Measurements from ENCODE around the gene FNDC10.
"Not testable (repeated sequence)": the region's sequence is repeated elsewhere in the genome, so short reads cannot be mapped to it uniquely, and the experiment has no call there.

The FNDC10 gene

DNA sequence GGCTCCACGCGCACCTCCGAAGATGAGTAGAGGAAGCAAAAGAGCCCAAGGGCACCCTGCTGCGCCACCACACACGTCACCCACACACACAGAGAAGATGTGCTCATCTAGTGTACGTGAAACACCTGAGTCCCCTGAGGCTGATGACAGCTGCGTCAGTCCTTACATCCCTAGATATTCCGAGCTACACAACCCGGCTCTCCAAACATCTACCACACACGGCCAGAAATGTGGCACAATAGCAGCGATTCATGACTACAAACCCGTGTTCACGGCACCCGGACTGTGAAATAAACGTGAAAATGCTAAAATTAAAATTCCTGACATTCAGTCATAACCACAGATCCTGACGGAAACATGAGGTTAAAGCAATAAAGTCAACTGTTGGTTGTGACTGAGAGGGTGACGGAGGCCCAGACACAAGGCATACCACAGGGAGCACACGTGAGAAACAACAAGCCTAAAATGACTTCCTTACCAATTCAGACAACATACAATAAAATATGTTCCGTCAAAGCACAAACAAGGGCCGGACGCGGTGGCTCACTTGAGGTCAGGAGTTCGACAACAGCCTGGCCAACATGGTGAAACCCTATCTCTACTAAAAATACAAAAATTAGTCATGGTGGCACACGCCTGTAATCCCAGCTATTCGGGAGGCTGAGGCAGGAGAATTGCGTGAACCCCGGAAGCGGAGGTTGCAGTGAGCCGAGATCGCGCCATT is 32.6 kb downstream of the FNDC10 start:
- no peak for DNase-seq (ENCODE audit: low spot score)

- DNase-seq (ENCODE audit: low spot score): no peak
Observed at GRCh38 chr1:1565340-1565739, 34.6 kb downstream of the FNDC10 start.

DNA sequence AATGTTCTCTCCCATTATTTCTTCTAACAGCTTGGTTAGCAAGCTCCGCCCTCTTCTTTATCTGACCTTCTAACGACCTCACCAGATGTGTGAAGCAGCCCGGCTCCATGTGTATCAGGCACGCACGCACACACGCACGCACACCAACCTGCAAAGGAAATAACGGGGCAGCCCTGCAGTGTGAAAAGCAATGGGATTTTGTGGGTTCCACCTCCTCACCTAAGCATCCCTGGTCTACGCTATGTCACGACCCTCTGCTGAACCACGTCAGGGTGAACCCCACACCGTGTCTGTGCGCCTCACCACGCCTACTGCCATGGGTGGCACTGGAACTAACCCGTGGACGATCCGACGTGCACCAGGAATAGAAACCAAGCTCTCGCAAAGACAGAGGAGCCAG is 35.7 kb downstream of the FNDC10 start:
- DNase-seq (ENCODE audit: low spot score): no peak

DNA sequence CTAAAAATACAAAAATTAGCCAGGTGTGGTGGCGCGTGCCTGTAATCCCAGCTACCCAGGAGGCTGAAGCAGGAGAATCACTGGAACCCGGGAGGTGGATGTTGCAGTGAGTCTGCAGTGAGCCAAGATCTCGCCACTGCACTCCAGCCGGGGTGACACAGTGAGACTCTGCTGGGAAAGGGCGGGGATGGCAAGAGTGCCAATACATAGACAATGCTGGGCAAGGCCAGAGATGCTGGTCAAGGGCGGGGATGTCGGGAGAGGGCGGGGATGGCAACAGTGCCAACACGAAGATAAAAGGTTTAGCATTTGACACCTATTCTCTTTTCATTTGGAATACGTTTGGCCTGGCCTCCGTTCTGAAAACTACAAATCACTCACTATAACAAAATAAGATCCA is 36.2 kb downstream of the FNDC10 start:
- no peak for DNase-seq (ENCODE audit: low spot score)

DNA sequence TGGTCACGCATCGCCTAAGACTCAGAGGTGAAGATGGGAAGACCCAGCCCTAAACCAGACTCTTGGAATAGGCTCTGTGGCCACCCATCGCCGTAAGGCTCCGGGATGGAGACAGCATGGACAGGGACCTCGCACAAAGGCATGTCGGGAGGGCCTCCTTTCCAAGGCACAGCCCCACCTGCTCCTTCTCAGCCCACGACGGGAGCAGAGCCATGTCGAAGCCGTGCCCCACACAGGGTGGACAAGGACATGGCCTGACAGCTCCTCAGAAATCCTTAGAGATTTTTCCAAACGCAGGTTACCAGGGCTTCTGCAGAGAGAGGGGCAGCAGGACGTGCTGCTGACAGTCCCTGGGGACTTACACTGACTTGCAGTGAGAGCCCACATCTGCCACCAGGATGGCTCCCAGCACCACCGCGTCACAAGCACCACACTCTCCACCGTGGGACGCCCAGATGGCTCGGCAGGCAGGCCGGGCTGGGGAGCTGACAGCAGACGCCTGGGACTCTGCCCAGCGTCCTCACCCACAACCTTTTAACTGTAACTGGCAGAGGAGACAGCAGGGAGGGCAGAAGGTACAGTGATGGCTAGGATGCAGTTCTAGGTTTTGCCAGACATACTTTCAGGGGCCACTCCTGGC is 37.3 kb downstream of the FNDC10 start:
- no peak for DNase-seq (ENCODE audit: low spot score)

DNA sequence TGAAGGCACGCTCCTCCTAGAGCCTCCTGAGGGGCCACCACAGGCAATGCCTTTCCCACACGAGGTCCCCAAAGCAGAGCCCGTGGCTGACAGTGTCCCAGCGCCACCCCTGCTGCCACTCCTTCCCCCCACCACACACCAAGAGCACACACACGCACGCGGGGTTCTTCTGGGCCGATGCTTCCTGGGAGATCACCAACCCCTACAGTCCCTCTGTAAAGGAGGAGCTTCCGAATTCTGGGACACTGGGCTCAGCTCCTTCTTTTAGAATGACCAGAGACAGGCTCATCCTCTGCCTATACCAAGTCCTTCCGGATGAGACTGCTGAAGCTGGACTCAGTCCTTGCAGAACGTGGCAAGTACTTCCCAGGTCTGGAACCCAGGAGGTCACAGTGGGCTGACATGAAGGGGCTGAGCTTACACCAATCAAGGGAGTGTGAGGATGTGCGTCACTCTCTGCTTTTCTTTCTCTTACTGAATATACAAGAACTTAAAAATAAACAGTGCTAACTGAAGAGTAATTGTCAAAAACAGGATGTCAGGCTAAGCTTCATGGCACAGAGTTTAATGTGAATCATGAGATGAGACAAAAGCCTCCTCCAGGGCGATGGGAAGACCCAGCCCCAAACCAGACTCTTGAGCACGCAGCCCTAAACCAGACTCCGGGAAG is 38.0 kb downstream of the FNDC10 start:
- DNase-seq (ENCODE audit: low spot score): no peak

DNA sequence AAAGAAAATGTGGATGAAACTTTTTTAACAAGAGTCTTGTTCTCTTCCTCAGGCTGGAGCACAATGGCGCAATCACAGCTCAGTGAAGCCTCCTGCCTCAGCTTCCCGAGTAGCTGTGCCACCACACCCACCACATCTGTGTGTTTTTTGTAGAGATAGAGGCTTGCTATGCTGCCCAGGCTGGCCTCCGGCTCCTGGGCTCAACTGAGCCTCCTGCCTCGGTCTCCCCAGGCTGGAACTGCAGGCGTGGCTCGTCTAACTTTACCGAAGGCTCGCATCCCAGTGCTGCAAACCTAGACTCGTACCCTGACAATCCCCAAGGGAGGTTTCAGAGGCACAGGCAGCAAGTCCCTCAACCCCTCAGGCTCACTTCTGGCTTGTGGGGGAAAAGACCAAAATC is 39.8 kb downstream of the FNDC10 start:
- DNase-seq (ENCODE audit: low spot score): no peak

GRCh38 chr1:1559066-1559465 is 40.9 kb downstream of the FNDC10 start:
- DNase-seq (ENCODE audit: low spot score): no peak

GRCh38 chr1:1558591-1558990 is 41.3 kb downstream of the FNDC10 start:
- no peak for DNase-seq (ENCODE audit: low spot score)

GRCh38 chr1:1557688-1558087 is 42.2 kb downstream of the FNDC10 start:
- DNase-seq (ENCODE audit: low spot score): not testable (repeated sequence)

DNA sequence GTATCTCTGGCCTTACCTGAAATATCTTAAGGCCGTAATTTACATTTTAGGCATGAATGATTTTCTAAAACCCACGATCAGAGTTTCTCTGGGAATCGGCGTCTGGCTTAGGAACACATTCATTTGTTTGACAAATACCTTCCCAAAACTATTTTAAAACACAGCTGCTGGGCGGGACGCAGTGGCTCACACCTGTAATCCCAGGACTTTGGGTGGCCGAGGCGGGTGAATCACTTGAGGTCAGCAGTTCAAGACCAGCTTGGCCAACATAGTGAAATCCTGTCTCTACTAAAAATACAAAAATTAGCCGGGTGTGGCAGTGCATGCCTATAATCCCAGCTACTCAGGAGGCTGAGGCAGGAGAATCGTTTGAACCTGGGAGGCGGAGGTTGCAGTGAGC is 43.0 kb downstream of the FNDC10 start:
- DNase-seq (ENCODE audit: low spot score): not testable (repeated sequence)

GRCh38 chr1:1556505-1556904 is 43.4 kb downstream of the FNDC10 start:
- no peak for DNase-seq (ENCODE audit: low spot score)

GRCh38 chr1:1554926-1555915 is 44.7 kb downstream of the FNDC10 start:
- DNase-seq (ENCODE audit: low spot score): no peak

DNA sequence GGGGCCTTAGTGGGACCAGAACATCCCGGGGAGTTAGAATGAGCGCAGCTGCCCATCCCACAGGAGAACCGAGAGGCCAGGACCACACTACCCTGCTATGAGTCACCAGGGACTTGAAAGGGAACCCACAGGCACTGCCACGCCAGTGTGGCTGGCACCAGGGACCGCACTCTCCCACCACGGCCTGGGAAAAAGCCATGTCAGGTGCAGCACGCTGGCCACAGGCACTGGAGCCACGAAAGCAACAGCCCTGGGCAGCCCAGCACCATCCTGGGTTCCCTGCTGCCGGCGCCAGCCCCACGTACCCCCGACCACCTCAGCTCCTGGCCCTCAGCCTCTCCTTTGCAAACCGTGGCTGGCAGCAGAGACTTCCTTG is 45.4 kb downstream of the FNDC10 start:
- no peak for DNase-seq (ENCODE audit: low spot score)

- no peak for DNase-seq (ENCODE audit: low spot score)
Observed at GRCh38 chr1:1553821-1554494, 46.0 kb downstream of the FNDC10 start.

GRCh38 chr1:1552263-1552639 is 47.7 kb downstream of the FNDC10 start:
- no peak for DNase-seq (ENCODE audit: low spot score)

- DNase-seq (ENCODE audit: low spot score): no peak
Observed at GRCh38 chr1:1551524-1552262, 48.2 kb downstream of the FNDC10 start.

DNA sequence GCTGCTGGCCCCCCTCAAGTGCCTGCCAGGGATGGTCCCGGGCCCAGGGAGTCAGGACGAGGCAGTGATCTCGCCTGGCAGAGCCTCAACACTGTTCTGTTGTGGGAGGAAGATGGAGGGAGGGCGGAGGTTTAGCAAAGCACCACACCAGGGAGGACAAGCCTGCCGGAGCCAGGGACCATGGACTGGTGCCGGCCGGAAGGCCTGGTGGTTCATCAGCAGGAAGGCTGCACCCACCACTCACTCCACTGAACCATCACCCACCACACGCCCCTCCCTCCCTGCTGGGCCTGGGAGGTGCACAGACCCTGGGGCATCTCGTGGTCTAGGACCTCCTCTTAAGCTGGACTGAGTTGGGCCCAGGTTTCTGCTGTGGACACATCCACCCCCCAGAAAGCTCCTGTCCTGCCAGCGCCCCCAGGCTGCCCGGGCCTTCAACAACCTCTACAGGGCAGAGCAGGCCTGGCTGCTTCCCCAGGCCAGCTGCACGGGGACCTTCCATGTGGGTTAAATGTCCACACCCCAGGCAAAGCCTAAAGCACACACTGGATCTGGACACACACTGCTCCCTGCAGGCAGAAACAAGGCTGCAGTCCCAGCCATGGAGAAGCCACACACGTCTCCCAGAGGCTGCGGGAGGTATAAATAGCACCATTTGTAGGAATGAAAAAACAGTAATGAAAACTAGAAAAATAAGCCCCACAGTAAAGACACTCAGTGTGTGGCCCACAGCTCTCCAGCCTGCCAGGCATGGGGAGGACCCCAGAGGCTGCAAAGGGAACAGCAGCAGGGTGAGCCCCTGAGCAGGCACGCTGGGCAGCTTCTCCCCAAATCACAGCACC is 49.1 kb downstream of the FNDC10 start:
- DNase-seq (ENCODE audit: low spot score): no peak

DNA sequence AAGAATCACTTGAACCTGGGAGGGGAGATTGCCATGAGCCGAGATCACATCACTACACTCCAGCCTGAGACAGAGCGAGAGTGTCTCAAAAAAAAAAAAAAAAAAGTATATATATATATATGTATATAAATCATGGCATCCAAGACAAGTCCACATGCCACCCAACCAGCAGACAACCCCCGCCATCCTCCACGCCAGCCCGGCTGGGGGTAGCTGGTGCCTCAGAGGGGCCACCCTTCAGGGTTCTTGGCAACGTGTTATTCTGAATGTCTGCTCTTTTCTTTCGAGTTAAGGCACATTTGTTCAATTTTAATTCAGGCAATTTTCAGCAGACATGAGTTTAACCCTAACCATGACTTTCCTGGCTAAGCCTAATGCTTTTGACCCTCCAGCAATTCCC is 49.8 kb downstream of the FNDC10 start:
- DNase-seq (ENCODE audit: low spot score): no peak

GRCh38 chr1:1548591-1548990 is 51.3 kb downstream of the FNDC10 start:
- no peak for DNase-seq (ENCODE audit: low spot score)
